ENCODE data around the gene NLRP5.
"Not testable (repeated sequence)": the region's sequence is repeated elsewhere in the genome, so short reads cannot be mapped to it uniquely, and the experiment has no call there.

Gene NLRP5

GRCh38 chr19:56101095-56101494, 114.5 kb downstream of the NLRP5 start:
- Histone ChIP-seq H3K36me3 (peaks cover 67% of the 10 kb centered on the region), H3K4me1 (ENCODE audit: control insufficient read depth in 1 of 2, insufficient read depth in 1 of 2, low read depth in 1 of 2, low read length in 1 of 2) (peaks cover 14 to 17% of the 10 kb centered on the region in 2 experiments), H3K9me3 (no peaks in the 10 kb centered on the region), H3K27ac (peak overlapping the region; percentile 7), H3K27me3 (no peaks in the 10 kb centered on the region), H3K4me3 (ENCODE audit: low read depth in 1 of 2, low read length in 1 of 2) (no peak overlapping the region)
- TF ChIP-seq CTCF (IDR thresholded peaks at IDR 0.05), result no peak

- Histone ChIP-seq H3K27me3 (no peaks in the 10 kb centered on the region), H3K4me3 (ENCODE audit: low read depth in 1 of 2, low read length in 1 of 2) (no peak overlapping the region), H3K4me1 (ENCODE audit: control insufficient read depth in 1 of 2, insufficient read depth in 1 of 2, low read depth in 1 of 2, low read length in 1 of 2) (peaks cover 23 to 25% of the 10 kb centered on the region in 2 experiments), H3K27ac (peak overlapping the region; percentile 7), H3K9me3 (no peaks in the 10 kb centered on the region), H3K36me3 (peaks cover 72% of the 10 kb centered on the region)
- no peak for TF ChIP-seq CTCF (IDR thresholded peaks at IDR 0.05)
Observed at GRCh38 chr19:56101746-56102535, 115.4 kb downstream of the NLRP5 start.

- Histone ChIP-seq H3K9me3 (no peaks in the 10 kb centered on the region), H3K27ac (peak overlapping the region; percentile 7), H3K36me3 (peaks cover 66% of the 10 kb centered on the region), H3K27me3 (no peaks in the 10 kb centered on the region), H3K4me1 (ENCODE audit: control insufficient read depth in 1 of 2, insufficient read depth in 1 of 2, low read depth in 1 of 2, low read length in 1 of 2) (peaks cover 27 to 37% of the 10 kb centered on the region in 2 experiments), H3K4me3 (ENCODE audit: low read depth in 1 of 2, low read length in 1 of 2) (no peak overlapping the region)
- no peak for TF ChIP-seq CTCF (IDR thresholded peaks at IDR 0.05)
Observed at GRCh38 chr19:56103027-56103614, 116.5 kb downstream of the NLRP5 start.

GRCh38 chr19:56104423-56104822, 117.8 kb downstream of the NLRP5 start:
- Histone ChIP-seq H3K4me3 (ENCODE audit: low read depth in 1 of 2, low read length in 1 of 2) (no peak overlapping the region), H3K27me3 (no peaks in the 10 kb centered on the region), H3K36me3 (peaks cover 55% of the 10 kb centered on the region), H3K9me3 (no peaks in the 10 kb centered on the region), H3K4me1 (ENCODE audit: control insufficient read depth in 1 of 2, insufficient read depth in 1 of 2, low read depth in 1 of 2, low read length in 1 of 2) (peaks cover 38 to 50% of the 10 kb centered on the region in 2 experiments), H3K27ac (peak overlapping the region; percentile 11)
- no peak for TF ChIP-seq CTCF (IDR thresholded peaks at IDR 0.05)

- peaks cover 48% of the 10 kb centered on the region for H3K36me3 ChIP-seq
- H3K27ac ChIP-seq, result peak overlapping the region; percentile 77
- TF ChIP-seq CTCF (IDR thresholded peaks at IDR 0.05), result peak; percentile 66
- H3K4me1 ChIP-seq (ENCODE audit: control insufficient read depth in 1 of 2, insufficient read depth in 1 of 2, low read depth in 1 of 2, low read length in 1 of 2), result peaks cover 46 to 58% of the 10 kb centered on the region in 2 experiments
- H3K4me3 ChIP-seq (ENCODE audit: low read depth in 1 of 2, low read length in 1 of 2), result peak overlapping the region; percentile 20 to 27
- no peaks in the 10 kb centered on the region for H3K27me3 ChIP-seq
- H3K9me3 ChIP-seq, result no peaks in the 10 kb centered on the region
Observed at GRCh38 chr19:56105090-56105701, 118.6 kb downstream of the NLRP5 start.

- not testable (repeated sequence) for H3K27me3 ChIP-seq; H3K9me3 ChIP-seq; H3K4me3 ChIP-seq (ENCODE audit: low read depth in 1 of 2, low read length in 1 of 2)
- peak overlapping the region; percentile 77 for H3K27ac ChIP-seq
- H3K36me3 ChIP-seq, result peaks cover 43% of the 10 kb centered on the region
- peaks cover 53 to 65% of the 10 kb centered on the region in 2 experiments for H3K4me1 ChIP-seq (ENCODE audit: control insufficient read depth in 1 of 2, insufficient read depth in 1 of 2, low read depth in 1 of 2, low read length in 1 of 2)
Observed at GRCh38 chr19:56105831-56106396, 119.3 kb downstream of the NLRP5 start.
